ENCODE measurements around the gene ADGRL4. TPM values are rescaled to one million over a fixed set of nuclear protein-coding genes. Genes with fewer than 3 reads are reported as not detected.

Gene ADGRL4
- total and polyA plus RNA-seq, 9 of the 15 experiments (the other 6 are each of a cell fraction or from before 2014, with no cell fraction given) = not detected

- ChIA-PET POLR2A (no interaction called here), CTCF (ENCODE audit: low intra/inter-chr PET ratio) (no interaction called here)
- in situ Hi-C loops (cut with MboI) (no loop called here), intact Hi-C loops (cut with micrococcal nuclease) (no loop called here)
- no peak overlapping the region for H3K4me2 ChIP-seq (ENCODE audit: insufficient read depth, low read length)
- no peak for DNase-seq (ENCODE audit: extremely low read depth in 1 of 4, low spot score in 3 of 4)
- H3K27ac ChIP-seq (ENCODE audit: extremely low read depth, low read depth, low read length) = no peak overlapping the region
- TF ChIP-seq ZBTB40 (IDR thresholded peaks at IDR 0.05) (no peak), ZBTB40 (CRISPR knock-in tag; IDR thresholded peaks at IDR 0.05) (no peak), THRA (IDR thresholded peaks at IDR 0.05) (no peak), MTA3 (IDR thresholded peaks at IDR 0.05; ENCODE audit: borderline replicate concordance) (no peak), ZNF274 (IDR thresholded peaks at IDR 0.05; ENCODE audit: borderline replicate concordance, low read depth, low read length) (no peak), ARID2 (IDR thresholded peaks at IDR 0.05) (no peak), NFXL1 (CRISPR knock-in tag; IDR thresholded peaks at IDR 0.05) (no peak), HDAC6 (IDR thresholded peaks at IDR 0.05; ENCODE audit: low read depth, low read length) (no peak), SNRNP70 (optimal IDR thresholded peaks at IDR 0.05; ENCODE audit: low read depth, low read length) (no peak), CBX2 (IDR thresholded peaks at IDR 0.05; ENCODE audit: insufficient read depth, low read length, poor library complexity, severe bottlenecking) (no peak)
- H4K20me1 ChIP-seq (replicated peaks; ENCODE audit: control insufficient read depth, insufficient read depth, low read length) = no peaks in the 10 kb centered on the region
- no peak overlapping the region for H2AFZ ChIP-seq (ENCODE audit: low read depth, low read length)
- H3K36me3 ChIP-seq (ENCODE audit: control insufficient read depth, insufficient read depth, low read length) = no peaks in the 10 kb centered on the region
- H3K27me3 ChIP-seq (ENCODE audit: control insufficient read depth in 2 of 2, insufficient read depth in 2 of 2, low read length in 2 of 2) = no peaks in the 10 kb centered on the region
- no peak overlapping the region for H3K9ac ChIP-seq (ENCODE audit: insufficient read depth in 1 of 2, low read depth in 2 of 2, low read length in 2 of 2)
- H3K4me1 ChIP-seq (replicated peaks in 1 of 2; ENCODE audit: control insufficient read depth in 2 of 2, insufficient read depth in 2 of 2, low read length in 2 of 2) = no peaks in the 10 kb centered on the region
- BruUV-seq (replicated peaks) = no TSS peak
- no peaks in the 10 kb centered on the region for H3K79me2 ChIP-seq (ENCODE audit: control insufficient read depth, insufficient read depth, low read length)
- ATAC-seq = no peak
- WGBS (ENCODE audit: insufficient coverage, low coverage, missing lambda C conversion rate) = 0% methylated on average over 2 of the region's 2 CpGs
- no peaks in the 10 kb centered on the region for H3K9me3 ChIP-seq (replicated peaks; ENCODE audit: control insufficient read depth, insufficient read depth, low read depth, low read length)
- no peak for FAIRE-seq
- H3K9me1 ChIP-seq (ENCODE audit: control insufficient read depth, insufficient read depth, low read length) = no peaks in the 10 kb centered on the region
- H3K4me3 ChIP-seq = no peak overlapping the region
Measured at GRCh38 chr1:79012500-79012899, 6.0 kb upstream of the ADGRL4 start.
